LoVo (cell line): ENCODE results near the gene CTDSPL.
A peak's percentile ranks its signal among the peaks of the same experiment; 100 is the strongest.
"Not testable (repeated sequence)": the region's sequence is repeated elsewhere in the genome, so short reads cannot be mapped to it uniquely, and the experiment has no call there.

Experiments used
- DNase-seq: peaks from one replicate; pipeline ENCODE4 v3.0.0-alpha.2; 2016; ENCODE audit warnings: low spot score

CTDSPL gene

GRCh38 chr3:38019658-38020341 is 158.1 kb downstream of the CTDSPL start:
- no peak for DNase-seq

- no peak for DNase-seq
Observed at GRCh38 chr3:38020342-38020726, 158.7 kb downstream of the CTDSPL start.

DNA sequence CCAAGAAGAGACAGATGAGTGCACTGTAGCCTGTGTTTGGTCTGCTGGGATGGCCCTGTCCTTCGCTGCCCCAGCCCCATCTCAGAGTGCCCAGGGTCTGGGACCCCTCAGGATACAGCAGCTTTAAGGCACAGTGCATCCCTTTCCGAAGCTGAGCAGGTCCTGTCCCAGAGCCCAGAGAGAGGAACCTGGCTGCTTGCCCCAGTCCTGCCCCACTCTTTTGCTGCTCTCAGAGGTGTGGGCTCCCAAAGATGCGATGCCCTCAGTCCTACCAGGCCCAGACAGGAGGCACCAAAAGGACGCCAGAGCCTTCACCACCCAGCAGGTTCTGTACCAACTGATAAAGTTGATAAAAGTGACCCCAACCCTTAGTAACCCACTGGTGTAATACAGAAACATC is 159.5 kb downstream of the CTDSPL start:
- no peak for DNase-seq

DNA sequence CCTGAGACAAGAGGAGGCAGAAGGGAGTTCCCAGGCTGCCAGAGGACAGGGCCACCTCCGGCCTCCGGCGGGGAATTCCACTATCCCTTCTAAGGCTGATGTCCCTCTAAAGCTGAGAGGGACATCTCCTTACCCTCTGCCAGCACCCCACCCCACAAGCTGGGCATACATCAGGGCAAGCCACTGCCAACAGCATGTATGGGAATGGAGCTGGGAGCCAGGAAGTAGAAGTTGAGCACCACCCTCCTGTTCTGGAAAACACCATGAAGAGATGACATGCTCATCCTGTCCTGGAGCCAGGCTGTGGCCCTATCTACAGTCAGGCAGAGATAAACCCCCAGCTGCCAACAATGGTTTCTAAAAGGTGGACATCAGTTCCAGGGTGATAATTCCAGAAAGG is 160.6 kb downstream of the CTDSPL start:
- DNase-seq, result no peak

GRCh38 chr3:38022896-38023709 is 161.4 kb downstream of the CTDSPL start:
- DNase-seq, result no peak

GRCh38 chr3:38026856-38027255 is 165.2 kb downstream of the CTDSPL start:
- no peak for DNase-seq

- no peak for DNase-seq
Observed at GRCh38 chr3:38027466-38028465, 166.1 kb downstream of the CTDSPL start.

- no peak for DNase-seq
Observed at GRCh38 chr3:38028621-38029361, 167.1 kb downstream of the CTDSPL start.

DNA sequence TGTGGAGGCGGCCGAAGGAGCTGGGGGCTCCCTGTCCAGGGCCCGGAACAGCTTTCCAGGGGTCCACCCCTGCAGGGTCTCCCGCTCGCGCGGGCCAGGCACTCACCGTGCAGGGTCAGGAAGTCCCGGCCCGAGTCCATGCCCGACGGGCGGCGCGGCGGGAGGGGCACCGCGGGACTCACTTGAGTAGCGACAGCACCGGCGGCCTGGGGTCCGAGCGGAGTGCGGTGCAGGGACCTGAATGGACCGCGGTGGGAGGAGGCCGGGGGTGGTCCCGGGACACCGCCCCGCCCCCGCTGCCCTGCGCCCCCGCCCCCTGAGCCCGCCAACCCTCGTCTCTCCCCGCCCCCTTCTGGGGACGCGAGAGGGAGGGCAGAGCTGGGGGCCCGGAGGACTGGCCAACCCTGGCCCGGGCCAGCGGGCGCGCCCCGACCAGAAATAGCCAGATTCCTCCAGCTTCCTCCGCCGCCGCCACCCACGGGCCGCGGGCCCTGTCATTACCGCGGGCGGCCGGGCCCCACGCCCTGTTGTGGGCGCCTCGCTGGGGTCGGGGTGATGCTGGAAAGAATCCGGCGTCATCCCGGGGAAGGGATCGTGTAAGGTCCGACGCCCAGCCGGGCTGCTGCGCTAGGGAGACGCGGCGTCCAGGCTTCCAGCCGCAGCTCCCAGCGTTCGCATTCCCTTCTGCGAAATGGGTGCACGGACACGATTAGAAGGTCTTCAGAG is 167.9 kb downstream of the CTDSPL start, which contains the start of gene PLCD1:
Gene PLCD1, minus strand, starts transcription at position 243 of the 726 bp plus-strand sequence. Its CDS starts 103 bp downstream, at position 140.
- DNase-seq, result peak; percentile 8

GRCh38 chr3:38030126-38031021 is 168.7 kb downstream of the CTDSPL start:
- DNase-seq, result no peak

- peak; percentile 78 for DNase-seq
Observed at GRCh38 chr3:38031022-38031994, 169.6 kb downstream of the CTDSPL start.

GRCh38 chr3:38032328-38032865 is 170.7 kb downstream of the CTDSPL start:
- no peak for DNase-seq

DNA sequence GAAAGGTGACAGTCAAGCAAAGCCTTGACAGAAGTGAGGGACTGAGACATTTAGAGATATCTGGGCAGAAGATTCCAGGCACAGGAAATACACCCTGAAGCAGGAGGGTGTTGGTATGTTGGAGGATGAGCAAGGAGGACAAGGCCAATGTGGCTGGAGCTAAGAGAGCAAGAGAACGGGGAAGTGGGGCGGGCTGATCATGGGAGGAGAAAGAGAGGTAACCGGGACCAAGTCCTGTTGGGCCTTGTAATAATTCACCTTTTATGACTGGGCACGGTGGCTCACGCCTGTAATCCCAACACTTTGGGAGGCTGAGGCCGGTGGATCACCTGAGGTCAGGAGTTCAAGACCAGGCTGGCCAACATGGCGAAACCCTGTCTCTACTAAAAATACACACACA is 171.9 kb downstream of the CTDSPL start:
- not testable (repeated sequence) for DNase-seq
